Colonic mucosa (tissue), 4 donors: ENCODE measurements around the gene PLCL2. TPM values are rescaled to one million over a fixed set of nuclear protein-coding genes. Genes with fewer than 3 reads are reported as not detected.

ENCODE experiments used
- DNase-seq: peaks from one replicate; pipeline ENCODE4 v3.0.0-alpha.2; 2020
- H3K27ac ChIP-seq: fragments of 200-600 bp; one replicate; pipeline ENCODE4 v1.8.0; 2021
- H3K27me3 ChIP-seq: fragments of 200-600 bp; one replicate; pipeline ENCODE4 v1.8.0; 2021
- H3K36me3 ChIP-seq: fragments of 200-600 bp; one replicate; pipeline ENCODE4 v1.8.0; 2021
- H3K4me1 ChIP-seq: fragments of 200-600 bp; one replicate; pipeline ENCODE4 v1.8.0; 2021; ENCODE audit warnings: mild to moderate bottlenecking
- H3K4me3 ChIP-seq: fragments of 200-600 bp; one replicate; pipeline ENCODE4 v1.8.0; 2021
- H3K9ac ChIP-seq, 2 donors: one replicate each; pipeline ENCODE4 v1.7.0; 2013; ENCODE audit warnings: control low read depth in 2 of 2, low read depth in 2 of 2, low read length in 2 of 2
- H3K9me3 ChIP-seq: fragments of 200-600 bp; one replicate; pipeline ENCODE4 v1.8.0; 2021
- intact Hi-C: fragments of 100-400 bp; cut with DNase I; formaldehyde crosslinking; loops from one replicate; pipeline ENCODE4 v1.14.1; 2022
- total RNA-seq, 2 donors: library from RNA; stranded (reverse); fragmentation: NEBNext Ultra II Directional in 1 of 2; extraction: Animal tissue kit (Norgen Biotek cat#: 25700) in 1 of 2; gene quantifications; one replicate each; pipeline ENCODE4 v1.2.1, GENCODE V29; 2021
- TF ChIP-seq, protein P1 (sequence below): fragments of 200-600 bp; IDR thresholded peaks from one replicate; pipeline ENCODE4 v1.8.0; 2022; ENCODE audit warnings: antibody characterized with exemption, mild to moderate bottlenecking
- donor health status: healthy.
- donor health status: DM: no; HTN: no; CAD: no.
- donor health status: DM: no; HTN: no; CAD: no.

Gene PLCL2
- total RNA-seq, 2 donors from 2014 or later, result 12.3 to 15.0 TPM

DNA sequence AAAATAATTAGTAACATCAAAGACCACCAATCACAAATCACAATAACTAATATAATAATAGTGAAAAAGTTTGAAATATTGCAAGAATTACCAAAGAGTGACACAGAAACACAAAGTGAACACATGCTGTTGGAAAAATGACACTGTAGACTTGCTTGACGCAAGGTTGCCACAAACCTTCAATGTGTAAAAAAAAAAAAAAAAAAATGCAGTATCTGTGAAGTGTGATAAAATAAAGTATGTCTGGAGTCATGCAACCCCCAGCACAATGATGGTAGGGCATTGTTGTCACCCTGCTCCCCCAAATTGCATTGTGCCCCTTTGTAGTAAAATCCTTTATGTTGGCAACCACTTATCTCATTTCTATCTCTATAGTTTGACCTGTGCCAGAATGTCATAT, 190.6 kb downstream of the PLCL2 start:
- intact Hi-C loops, result no loop called here
- no peak overlapping the region for H3K9ac ChIP-seq
- no peaks in the 10 kb centered on the region for H3K9me3 ChIP-seq
- H3K4me1 ChIP-seq, result peaks cover 3% of the 10 kb centered on the region
- H3K27me3 ChIP-seq, result no peaks in the 10 kb centered on the region
- H3K4me3 ChIP-seq, result no peak overlapping the region
- DNase-seq, result no peak
- H3K27ac ChIP-seq, result no peak overlapping the region
- H3K36me3 ChIP-seq, result no peaks in the 10 kb centered on the region
- TF ChIP-seq, protein P1, sequence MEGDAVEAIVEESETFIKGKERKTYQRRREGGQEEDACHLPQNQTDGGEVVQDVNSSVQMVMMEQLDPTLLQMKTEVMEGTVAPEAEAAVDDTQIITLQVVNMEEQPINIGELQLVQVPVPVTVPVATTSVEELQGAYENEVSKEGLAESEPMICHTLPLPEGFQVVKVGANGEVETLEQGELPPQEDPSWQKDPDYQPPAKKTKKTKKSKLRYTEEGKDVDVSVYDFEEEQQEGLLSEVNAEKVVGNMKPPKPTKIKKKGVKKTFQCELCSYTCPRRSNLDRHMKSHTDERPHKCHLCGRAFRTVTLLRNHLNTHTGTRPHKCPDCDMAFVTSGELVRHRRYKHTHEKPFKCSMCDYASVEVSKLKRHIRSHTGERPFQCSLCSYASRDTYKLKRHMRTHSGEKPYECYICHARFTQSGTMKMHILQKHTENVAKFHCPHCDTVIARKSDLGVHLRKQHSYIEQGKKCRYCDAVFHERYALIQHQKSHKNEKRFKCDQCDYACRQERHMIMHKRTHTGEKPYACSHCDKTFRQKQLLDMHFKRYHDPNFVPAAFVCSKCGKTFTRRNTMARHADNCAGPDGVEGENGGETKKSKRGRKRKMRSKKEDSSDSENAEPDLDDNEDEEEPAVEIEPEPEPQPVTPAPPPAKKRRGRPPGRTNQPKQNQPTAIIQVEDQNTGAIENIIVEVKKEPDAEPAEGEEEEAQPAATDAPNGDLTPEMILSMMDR, result no peak

- no peaks in the 10 kb centered on the region for H3K36me3 ChIP-seq
- H3K4me3 ChIP-seq, result no peak overlapping the region
- H3K4me1 ChIP-seq, result no peaks in the 10 kb centered on the region
- no peaks in the 10 kb centered on the region for H3K9me3 ChIP-seq
- H3K27me3 ChIP-seq, result no peaks in the 10 kb centered on the region
- TF ChIP-seq, protein P1, result no peak
- no peak for DNase-seq
- no peak overlapping the region for H3K27ac ChIP-seq
- H3K9ac ChIP-seq, result no peak overlapping the region
- intact Hi-C loops, result no loop called here
Measured at GRCh38 chr3:17075907-17076306, 191.2 kb downstream of the PLCL2 start.

GRCh38 chr3:17076940-17077605, 192.3 kb downstream of the PLCL2 start:
- no peaks in the 10 kb centered on the region for H3K9me3 ChIP-seq
- no peaks in the 10 kb centered on the region for H3K27me3 ChIP-seq
- no peaks in the 10 kb centered on the region for H3K4me1 ChIP-seq
- intact Hi-C loops, result no loop called here
- TF ChIP-seq, protein P1, result no peak
- no peaks in the 10 kb centered on the region for H3K36me3 ChIP-seq
- no peak overlapping the region for H3K4me3 ChIP-seq
- H3K27ac ChIP-seq, result no peak overlapping the region
- no peak for DNase-seq
- H3K9ac ChIP-seq, result no peak overlapping the region

DNA sequence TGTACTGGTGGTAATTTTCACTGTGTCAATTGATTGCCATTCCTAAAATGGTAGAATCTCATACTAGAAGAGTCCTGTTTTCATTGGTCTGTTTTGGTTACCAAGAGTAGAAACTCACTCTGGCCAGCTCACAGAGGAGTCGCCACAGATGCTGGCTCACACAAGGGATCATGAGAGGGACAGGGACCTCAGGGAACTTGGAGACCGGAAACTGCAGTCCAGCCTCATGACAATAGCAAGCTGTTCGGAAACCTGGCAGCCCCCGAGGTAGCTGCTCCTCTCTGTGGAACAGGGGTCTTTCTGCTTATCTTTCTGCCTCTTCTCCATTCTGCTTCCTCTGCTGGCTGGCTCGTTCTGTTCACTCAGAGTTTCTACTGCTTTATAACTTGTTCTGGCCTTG, 192.9 kb downstream of the PLCL2 start:
- intact Hi-C loops, result no loop called here
- Histone ChIP-seq H3K9me3 (no peaks in the 10 kb centered on the region), H3K4me1 (no peaks in the 10 kb centered on the region), H3K9ac (no peak overlapping the region), H3K27me3 (no peaks in the 10 kb centered on the region), H3K27ac (no peak overlapping the region), H3K4me3 (no peak overlapping the region), H3K36me3 (no peaks in the 10 kb centered on the region)
- no peak for DNase-seq
- TF ChIP-seq, protein P1, result no peak

DNA sequence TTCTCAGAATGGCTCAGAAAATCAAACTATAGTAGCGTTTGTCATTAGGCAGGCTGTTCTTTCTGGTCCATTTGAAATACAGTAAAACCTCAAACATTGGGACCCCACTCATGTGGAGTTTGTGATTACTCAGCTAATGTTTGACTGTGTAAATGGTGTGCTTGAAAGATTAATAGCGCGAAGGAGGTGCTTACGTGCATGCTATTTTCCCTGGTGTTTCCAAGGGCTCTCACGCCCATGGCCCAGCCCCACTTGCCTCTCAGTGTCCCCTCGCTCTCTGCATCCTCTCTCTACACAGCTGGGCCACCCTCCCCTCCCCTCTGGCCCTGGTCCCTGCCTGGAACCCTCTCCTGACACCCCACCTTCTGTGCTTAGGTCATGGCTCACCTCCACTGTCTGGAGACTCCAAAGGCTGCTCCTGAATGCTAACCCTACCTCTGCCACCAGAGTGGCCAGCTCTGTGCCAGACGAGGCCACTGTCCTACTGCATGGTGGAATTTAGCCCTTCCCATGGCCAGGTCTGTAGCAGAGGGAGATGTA, 194.2 kb downstream of the PLCL2 start:
- DNase-seq, result no peak
- intact Hi-C loops, result no loop called here
- TF ChIP-seq, protein P1, result no peak
- no peaks in the 10 kb centered on the region for H3K27me3 ChIP-seq
- no peak overlapping the region for H3K27ac ChIP-seq
- no peaks in the 10 kb centered on the region for H3K36me3 ChIP-seq
- no peak overlapping the region for H3K4me3 ChIP-seq
- H3K9me3 ChIP-seq, result no peaks in the 10 kb centered on the region
- H3K4me1 ChIP-seq, result no peaks in the 10 kb centered on the region
- H3K9ac ChIP-seq, result no peak overlapping the region
